ENCODE data around the gene FAM53B.

Gene FAM53B

DNA sequence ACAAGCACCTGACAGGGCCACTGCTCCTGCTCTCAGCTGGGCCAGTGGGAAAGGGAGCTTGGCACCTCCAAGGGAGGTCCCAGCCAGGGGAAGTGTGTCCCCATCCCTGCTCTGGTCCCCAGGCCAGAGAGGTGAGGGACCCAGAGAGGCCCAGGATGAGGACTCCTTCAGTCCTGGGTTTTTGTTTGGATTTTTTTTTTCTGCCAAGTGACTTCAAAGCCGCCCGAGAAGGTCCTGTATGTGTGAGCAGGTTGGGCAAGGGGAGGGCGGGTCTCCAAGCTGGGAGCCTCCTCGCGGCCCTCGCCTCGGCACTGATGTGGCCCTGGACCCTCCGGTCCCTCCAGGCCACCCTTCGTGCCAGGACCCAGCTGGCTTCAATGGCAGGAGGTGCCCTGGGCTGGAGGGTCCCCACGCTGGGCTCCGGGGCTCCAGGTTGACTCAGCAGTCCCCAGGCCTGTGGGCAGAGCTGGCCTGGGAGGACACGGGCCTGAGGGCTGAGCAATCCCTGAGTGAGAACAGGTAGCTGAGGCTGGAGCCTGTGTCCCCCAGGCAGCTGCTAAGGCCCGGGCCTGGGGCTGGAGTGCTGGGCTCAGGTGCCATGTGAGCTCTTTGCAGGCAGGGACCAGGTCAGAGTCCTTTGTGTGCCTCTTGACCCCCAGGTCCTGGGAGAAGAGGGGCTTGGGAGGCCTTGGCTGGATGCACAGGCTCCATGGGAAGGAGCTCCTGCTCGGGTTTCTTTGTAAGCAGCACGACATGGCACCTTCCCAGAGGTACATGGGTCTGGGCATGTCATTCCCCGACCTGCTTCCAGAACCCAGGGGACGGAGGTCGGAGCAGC is 140.6 kb downstream of the FAM53B start:
- DNase-seq, result no peak

DNA sequence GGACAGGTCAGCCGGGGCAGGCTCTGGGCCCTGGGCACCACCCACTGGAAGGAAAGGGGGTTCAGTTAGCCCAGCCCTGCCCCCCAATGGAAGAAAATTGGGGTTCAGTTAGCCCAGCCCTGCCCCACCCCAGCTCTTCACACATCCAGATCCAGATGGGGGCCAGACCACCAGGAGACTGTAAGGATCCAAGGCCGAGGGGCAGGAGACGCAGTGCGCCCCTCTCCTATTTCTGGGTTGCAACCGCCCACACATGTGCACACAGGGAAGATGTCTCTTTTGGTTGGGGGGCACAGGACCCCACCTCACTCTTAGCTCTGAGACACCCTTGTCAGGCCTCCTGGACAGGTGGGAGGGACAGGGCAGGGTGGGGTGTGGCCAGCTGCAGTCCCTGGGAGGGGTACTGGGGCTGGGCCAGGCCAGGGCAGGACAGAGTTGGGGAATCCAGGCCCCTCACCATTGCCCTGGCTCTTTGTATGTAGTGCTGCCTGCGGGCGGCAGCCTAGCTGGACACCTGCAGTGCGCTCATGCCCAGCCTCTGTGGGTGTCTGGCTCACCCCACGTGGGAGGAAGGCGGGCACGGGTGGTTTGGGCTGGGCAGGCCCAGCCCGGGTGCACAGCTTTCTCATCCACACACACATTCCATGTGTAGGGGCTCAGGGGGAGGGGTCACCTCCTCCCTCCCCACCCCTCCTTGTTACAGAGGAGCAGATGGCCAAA is 141.4 kb downstream of the FAM53B start:
- no peak for DNase-seq

DNA sequence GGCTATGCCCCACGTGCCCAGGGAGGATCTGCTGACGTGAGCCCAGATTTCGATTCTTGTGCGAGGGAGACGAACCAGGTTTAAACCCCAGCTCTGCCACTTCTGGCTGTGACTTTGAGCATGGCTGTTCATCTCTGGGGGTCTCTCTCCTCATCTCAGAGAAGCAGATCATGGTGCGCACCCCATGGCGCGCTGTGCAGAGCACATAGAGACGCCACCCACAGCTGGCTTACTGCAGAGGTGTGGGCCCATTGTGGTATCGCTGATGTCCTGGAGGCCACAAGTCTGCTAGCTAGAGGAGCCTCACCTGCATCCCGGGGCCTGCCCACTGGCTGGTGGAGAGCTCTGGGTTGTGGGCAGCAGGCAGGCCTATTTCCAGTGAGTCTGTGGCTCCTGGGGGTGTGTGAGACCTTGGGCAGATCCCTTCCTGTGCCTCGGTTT is 142.0 kb downstream of the FAM53B start:
- DNase-seq, result no peak

DNA sequence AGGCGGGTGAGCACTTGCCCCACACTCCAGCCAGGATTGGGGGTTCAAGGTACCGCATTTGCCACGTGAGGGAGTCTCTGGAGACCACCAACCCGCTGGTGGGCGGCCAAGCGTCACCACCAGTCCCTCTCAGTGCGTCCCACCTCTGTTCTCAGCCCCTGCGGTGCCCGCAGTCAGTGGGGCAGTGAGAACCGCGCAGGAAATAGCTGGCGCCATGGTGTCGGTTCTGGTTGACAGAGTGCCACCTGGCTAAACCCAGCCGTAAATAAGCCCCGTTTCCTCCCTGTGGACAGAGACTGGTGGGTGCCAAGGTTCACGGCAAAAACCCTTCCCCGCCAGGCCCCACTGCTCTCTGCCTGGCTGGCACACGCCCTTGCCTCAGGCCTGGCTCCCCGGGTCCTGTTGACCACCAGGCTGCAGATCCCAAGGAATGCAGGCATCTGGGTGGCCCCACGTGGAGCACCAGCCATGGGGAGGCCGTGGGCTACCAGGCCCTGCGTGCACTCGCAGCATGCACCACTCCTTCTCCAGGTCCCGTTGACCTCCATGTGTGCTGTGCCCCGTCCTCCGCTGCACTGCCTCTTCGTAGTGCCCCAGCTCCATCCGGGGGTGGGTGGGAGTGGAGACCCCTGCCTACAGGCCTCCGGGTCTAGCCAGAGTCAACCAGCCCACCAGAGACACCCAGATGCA is 142.6 kb downstream of the FAM53B start:
- no peak for DNase-seq

DNA sequence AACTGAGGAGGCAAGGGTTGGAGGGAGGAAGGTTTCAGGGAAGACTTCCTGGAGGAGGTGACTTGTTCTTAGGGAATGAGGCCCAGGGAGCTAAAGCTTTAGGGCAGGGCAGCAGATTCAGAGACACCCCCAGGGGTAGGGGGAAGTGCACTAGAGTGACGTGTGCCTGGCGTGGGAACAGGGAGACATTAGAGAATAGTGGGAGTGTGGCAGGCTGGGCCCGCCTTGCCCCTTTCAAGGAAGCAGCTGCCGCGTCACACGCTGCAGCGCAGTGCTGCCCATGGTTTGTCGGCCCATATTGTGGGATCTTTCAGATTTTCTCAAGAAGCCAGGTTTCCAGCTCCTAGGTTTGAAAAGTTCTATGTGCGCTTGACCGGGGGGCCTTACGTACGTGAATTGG is 143.2 kb downstream of the FAM53B start:
- no peak for DNase-seq

DNA sequence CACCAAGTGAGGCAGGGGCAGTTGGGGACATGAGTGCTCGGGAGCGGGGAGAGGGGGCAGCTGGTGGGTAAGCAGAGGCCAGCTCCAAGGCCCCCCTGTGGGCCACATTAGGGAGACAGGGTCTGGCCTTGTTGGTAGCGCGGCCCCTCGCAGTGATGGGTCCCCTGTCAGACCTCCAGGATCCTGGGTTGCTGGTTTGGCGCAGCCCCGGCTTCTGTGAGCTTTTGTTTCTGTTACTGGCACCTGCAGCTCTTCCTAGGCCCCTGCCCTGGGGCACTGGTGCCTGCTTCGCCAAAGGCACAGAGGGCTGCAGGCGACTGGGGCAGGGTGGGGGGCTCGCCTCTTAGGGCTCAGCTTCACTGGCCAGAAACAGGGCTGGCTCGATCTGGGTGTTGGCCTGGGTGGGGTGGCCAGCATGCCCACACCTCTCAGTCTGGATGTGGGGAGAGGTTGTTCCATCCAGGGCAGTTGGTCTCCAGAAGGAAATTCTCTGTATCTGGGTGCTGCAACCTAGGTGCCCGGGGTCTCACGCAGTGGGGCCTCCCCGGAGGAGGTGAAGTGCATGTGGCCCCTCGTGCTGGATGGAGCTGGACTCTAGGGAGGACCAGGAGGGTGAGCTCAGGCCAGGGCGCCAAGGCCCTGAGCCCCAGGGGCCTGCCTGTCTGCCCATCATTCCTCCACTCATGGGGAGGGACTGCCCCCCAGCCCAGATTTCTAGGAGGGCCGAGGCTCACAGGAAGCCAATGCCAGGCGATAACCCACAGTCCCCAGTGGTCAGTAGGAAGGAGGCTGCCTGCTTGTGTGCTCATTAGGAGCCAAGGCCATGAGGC is 143.9 kb downstream of the FAM53B start:
- DNase-seq, result no peak

DNA sequence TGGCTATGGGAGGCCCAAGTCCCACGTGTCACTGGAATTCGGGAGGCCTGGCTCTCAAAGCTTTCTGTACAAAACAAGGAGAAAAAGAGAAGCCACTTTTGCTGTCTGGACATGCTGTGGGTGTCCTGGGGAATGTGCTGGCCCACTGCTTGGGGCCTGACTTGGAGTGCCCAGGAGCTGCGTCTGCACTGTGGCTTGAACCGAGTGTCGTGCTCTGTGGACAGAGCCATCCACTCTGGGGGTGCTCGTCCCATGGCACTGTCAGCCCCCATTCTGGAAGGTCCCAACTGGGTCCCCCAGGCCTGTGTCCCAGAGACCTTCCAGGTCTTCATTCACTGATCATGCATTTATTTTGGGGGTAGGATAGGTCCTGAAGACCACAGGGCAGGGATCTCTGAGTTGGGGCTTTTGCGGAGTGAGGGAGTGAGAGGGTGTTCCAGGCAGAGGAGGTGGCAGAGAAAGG is 144.6 kb downstream of the FAM53B start:
- DNase-seq, result no peak

DNA sequence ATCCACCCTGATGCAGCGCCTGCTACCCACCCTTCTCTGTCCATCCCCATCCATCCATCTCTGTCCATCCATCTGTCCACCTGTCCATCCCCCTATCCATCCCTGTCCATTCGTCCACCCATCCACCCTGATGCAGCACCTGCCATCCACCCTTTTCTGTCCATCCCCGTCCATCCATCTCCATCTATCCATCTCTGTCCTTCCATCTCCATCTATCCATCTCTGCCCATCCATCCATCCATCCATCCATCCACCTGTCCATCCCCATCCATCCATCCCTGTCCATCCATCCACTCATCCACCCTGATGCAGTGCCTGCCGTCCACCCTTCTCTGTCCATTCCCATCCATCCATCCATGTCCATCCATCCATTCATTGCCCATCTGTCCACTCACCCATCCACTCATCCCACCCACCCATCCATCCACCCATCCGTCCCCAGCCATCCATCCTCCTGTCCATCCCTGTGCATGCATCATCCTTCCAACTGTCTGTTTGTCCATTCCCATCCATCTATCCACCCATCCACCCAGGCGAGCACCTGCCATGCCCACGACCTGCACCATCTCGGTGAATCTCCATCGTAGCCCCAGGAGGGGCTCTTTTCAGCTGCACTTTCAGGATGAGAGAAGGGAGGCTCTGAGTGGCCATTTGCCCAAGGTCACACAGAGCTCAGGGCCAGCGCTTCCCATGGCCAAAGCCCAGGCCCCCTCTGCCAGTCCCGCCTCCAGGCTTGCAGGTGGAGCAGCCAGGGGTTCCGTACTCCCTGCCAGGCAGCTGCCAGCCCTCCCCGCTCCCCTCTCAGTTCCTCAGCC is 145.2 kb downstream of the FAM53B start:
- no peak for DNase-seq

DNA sequence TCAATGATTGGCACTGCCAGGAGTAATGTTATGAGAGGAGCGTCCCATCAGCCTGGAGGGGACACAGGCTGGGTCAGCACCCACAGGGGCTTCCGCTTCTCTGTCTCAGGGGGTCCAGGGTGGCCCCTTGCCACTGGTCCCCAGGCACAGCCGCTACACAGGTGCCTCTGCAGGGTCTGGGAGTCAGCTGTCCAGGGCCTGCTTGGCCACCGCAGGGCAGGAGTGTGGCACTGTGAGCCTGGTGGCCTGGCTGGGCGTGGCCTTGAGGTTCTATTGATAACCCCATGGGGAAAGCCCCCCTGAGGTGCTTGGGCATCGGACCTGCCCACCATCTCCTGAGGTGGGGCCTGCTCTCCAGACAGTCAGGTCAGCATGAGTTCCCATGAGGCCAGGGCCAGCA is 146.0 kb downstream of the FAM53B start:
- DNase-seq, result no peak

DNA sequence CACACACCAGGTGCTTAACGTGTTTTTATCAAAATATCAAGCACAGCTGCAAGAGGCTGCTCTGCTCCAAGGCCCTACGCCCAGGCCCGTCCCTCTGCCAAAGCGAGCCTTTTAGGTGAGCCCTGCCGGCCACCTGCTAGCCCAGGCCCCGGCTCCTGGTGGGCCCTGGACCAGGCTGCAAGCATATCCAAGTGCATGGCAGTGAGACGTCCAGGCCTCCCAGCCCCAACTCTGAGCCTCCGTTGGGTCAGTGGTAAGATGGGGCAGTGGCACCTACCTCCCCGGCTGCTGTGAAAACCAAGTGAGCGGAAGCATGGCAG is 146.4 kb downstream of the FAM53B start:
- DNase-seq, result no peak

DNA sequence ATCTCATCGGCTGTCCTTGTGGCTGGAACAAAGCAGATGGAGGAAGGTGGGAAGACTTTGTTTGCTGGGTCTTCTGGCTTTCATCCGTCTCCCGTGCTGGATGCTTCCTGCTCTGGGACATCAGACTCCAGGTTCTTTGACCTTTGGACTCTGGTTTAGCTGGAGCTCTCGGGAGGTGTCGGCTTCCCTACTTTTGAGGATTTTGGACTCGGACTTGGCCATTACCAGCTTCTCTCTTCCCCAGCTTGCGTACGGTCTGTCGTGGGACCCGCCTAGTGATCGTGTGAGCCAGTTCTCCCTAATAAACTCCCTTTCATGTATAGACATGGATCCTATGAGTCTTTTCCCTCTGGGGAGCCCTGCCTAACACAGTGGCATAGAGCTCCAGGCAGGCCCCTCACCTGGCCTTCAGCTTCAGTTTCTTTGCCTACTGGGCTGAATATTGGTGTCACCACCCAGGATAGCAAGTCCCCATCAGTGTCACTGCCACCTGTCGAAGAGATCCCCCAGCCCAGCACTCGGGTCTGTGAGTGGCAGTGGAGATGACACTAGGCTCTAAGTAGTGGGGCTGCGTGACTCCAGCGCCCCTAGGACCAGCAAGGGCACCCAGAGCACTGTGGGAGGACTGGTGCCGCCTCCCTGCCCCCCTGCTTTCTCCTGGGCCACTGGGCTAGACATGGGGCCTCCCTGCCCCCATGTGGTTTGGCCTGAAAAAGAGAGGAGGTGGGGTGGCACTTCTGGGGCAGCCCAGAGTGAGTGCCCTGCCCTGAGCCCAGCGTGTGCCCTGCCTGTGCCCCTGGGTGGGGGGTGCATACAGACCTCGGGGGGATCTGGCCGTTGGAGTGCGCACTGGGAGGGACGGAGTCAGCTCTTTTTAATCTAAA is 147.0 kb downstream of the FAM53B start:
- DNase-seq, result no peak

DNA sequence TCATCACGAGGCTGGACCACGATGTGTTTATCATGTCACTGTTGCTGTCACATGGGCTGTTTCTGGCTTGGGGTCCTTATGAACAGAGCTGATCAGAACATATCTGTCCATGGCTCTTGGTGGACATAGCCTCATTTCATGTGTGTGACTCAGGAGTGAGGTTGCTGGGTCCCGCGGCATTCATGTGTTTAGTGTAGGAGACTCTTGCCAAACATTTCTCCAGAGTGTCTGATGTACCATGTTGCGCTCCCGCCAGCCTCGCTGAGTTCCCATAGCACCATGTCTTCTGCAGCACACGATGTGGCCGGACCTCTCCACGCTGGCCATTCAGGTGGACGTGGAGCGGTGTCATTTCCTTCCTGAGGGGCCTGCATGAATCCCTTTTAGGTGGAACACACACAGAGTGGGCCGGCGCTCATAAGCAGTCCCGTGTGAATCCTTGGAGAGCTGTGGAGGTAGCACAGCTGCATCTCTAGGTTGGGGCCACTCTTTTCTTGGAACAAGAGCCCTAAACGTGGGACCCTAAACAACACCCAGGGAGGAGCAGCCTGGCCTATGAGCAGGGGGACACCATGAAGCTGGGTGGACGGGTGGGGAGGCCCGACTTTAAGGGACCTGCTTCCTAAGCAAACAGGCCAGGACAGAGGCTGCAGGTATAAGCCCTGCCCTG is 147.9 kb downstream of the FAM53B start:
- no peak for DNase-seq

DNA sequence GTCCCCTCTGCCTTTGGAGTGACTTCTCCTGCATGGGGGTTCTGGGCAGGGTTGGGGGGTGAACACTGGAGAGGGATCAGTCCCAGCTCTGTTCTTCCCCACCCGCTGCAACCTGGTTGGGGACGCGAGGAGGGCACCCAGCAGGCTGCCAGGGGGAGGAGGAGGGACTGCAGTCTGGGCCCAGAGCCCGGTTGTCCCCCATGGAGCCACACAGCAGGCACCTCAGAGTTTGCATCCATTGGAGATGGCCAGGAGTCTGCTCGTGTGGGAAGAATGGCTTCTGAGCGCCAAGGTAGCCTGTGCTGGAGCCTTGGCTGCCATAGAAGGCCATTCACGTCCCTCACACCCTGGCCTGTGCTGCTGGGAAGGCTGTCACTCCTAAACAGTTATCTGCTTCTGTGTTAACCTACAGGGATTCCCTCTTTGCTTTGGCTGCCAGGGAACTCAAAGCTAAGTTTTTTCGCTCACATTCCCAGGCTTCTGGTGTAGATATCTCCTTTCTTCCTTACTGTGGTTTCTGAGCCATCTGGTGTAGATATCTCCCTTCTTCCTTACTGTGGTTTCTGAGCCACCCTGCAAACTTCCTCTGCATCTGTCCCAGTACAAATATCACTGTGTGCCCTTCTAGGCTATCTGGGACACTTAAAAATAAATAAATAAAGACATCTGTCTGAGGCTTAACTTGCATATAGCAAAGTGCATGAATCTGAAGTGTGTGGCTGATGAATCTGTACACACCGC is 148.9 kb downstream of the FAM53B start:
- no peak for DNase-seq

DNA sequence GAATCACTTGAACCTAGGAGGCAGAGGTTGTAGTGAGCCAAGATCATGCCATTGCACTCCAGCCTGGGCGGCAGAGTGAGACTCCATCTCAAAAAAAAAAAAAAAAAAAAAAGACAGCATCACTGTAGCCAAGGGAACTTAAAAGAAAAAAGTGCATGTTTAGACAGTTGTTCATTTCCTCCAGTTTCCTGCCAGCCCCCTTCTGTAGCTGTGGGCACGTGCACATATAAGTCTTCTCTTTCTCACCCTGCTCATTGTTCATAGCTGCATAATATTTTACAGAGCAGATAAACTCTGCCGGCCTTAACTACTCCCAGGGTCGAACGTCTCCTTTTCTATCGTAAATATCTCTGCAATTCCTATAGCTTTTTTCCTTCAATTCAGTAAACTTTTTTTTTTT is 149.9 kb downstream of the FAM53B start:
- DNase-seq, result no peak

DNA sequence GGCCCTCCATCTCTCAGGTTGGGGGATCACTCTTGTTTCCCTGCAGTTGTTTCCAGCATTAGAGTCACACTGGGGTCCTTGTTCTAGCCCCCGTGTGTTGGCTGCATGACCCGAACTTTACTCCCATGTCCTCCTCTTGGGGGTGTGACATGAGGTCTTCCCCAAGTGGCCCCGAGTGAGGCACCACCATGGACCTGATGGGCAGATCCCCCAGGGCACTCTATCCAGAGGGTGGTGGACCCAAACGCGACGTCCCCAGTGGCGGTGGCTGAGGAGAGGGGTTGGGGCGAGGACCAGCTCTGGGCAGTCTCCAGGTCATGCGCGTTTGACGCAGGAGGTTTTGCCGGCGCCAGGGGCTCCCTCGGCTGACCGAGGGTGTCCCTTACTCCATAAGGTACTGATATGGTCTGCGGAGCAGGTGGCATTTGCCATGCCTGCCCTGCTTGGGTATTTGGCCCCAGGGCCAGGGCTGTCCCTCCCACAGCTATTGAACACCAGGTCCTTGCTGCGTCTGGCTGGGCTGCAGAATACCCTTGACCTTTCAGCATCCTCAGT is 150.7 kb downstream of the FAM53B start:
- no peak for DNase-seq

DNA sequence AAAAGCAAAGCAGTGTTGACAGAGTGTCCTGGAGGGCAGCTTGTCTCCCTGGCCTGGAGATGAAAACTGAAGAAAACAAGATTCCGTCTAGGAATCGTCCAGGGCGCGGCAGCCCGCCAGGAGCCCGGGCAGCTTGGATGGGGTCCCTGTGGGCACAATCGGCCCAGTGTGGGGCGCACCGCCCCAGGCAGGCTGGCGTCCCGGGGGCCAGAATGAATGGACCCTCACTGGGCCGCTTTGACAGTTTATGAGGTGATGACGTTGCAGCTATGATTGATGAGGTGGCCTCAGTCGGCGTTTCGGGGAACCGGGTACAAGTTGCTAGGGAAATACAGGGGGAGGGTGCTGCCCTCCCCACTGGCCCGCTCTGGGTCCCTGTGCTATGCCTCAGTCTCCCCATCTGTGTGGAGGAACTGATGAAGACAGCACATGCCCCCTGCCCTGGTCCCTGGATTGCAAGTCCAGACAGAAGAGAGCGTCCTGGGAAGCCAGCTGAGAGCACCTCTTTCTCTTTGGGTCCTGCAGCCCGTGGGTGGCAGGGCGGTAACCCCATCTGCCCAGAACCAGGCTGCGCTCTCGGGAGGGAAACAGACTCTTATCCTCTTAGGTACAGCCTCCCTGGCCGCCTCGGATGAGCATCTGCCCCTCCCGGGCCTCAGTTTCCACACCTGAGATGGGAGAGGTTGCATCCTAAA is 151.3 kb downstream of the FAM53B start:
- peak in 6 of 56 donors; percentile 11 to 46 (median 28) for DNase-seq

DNA sequence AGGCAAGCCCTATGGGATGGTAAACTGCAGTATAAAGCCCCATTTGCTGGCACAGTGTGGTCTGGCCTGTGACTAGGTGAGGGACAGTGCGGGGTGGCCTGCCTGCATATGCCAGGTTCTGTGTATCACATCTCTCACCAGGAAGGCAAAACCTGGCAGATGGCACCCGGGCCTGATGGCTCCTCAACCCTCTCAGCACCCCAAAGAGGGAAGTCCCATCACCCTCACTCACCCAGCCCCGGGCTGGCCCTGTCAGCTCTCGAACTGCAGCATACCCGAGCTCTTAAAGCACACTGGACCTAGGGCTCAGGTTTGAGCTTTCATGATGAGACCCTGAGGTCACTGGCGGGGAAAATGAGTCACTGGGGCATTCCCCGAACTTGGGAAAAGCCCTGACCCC is 152.1 kb downstream of the FAM53B start:
- no peak for DNase-seq

All from nucleus accumbens (tissue), 56 donors.